Measurements from ENCODE around the gene DNHD1.

The DNHD1 gene

DNA sequence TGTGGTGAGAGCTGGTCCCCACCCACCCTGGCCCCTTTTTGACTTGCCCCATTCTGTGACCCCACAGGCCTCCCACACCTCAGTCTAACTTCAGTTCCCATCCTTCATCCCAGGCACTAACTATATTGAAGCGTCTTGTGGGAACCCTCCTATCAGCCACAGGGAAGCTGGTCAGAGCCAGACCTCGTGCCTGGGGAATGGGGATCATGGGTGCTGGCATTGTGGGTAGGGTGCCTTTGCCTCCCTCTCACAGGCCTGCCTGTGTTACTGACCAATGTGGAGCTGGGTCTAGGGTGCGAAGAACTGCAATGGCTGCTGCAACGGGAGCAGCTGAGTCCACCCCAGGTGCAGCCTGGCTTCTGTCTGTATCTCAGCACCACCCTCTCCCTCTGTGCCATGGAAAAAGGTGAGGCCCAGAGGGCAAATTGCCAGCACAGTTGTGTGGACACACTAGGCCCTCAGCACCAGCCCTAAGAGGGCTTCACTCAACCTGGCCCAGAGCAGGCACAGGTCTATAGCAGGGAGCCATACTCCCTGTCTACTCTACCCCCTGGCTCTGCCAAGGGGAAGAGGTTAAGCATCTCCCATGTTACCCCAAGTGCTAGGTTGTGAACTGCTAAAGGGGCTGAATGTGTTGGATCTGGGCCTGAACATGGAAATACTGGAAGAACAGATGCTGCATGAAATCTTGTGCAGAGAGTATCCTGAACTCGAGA is 69.1 kb downstream of the DNHD1 start:
- DNase-seq: no peak

DNA sequence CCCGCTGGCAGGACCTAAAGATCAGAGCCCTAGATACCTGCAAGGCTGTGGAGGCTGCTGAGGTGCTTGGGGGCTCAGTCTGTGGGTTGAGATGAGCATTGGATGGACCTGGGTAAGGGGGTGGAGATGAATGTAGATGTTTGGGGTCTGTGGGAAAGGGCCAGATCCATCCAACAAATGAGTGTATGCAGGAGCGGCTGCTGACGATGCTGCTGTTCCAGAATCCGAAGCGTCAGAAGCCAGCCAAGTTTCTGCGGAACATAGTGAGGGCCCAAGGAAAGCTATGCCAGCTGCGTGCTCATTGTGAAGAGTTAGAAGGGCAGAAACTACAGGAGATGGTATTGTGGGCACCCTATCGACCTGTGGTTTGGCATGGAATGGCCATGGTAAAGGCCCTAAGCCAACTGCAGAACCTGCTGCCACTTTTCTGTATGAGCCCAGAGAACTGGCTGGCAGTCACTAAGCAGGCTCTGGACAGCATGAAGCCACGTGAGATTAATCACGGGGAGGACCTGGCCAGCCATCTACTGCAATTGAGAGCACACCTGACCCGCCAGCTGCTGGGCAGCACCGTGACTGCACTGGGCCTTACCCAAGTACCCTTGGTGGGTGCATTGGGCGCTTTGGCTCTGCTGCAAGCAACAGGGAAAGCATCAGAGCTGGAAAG is 69.8 kb downstream of the DNHD1 start:
- no peak for DNase-seq

DNA sequence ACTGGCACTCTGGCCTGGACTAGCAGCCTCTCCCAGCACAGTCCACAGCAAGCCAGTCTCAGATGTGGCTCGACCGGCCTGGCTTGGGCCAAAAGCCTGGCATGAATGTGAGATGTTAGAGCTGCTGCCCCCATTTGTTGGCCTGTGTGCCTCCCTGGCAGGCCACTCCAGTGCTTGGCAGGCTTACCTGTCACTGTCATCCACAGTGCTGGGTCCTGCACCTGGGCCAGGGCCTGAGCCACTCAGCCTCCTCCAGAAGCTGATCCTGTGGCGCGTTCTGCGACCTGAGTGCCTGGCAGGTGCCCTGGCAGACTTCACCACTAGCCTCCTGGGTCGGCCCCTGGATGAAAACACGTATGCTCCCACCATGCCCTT is 70.3 kb downstream of the DNHD1 start:
- DNase-seq: no peak

DNA sequence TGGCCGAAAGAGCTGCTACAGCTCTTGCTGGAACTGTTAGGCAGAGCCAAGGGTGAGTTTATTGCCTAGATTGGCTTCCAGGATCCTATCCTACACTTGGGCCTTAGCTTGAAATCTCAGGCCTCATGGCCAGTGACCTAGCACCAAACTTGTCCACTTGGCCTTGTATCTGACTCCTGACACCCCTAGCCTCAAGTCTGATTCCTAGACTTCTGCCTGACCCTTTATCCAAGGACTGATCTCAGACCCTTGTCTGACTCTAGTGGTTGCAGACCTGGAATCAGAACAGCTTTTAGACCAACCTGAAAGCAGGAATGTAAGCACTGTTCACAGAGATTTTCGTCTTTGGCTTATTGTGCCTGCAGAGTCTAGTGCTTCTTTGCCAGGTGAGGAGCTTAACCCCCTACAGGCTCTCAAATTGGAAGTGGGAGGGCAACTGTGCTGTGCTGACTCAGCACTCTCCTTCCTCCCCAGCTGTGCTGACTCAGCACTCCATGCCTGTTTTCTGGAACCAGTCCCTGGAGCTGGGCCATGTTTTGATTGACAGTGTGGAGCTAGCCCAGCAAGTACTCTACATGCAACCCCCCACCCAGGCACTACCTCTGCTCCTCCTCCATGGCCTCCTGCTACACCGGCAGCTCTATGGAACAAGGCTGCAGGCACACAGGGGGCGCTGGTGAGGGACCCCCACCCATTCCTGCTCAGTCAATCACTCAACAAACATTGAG is 71.3 kb downstream of the DNHD1 start:
- peak; percentile 68 for DNase-seq

DNA sequence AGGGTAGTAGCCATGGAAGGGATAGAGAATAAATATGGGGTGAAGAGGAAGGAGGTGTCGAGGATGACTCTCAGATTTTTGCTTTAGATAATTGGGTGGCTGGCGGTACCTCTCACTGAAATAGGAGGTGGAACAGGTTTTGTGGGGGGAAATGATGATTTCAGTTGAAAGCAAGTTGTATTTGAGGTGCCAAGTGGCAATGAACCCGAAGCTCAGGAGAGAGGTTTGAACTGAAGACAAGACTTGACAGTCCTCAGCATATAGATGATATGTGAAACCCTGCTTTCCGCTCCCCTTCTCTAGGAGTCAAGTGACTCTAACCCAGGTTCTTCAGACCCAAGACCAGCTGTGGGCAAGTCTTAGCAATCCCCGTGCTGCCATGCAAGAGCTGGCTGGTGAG is 72.6 kb downstream of the DNHD1 start:
- DNase-seq: no peak

GRCh38 chr11:6570691-6571427 is 73.8 kb downstream of the DNHD1 start:
- DNase-seq: no peak

DNA sequence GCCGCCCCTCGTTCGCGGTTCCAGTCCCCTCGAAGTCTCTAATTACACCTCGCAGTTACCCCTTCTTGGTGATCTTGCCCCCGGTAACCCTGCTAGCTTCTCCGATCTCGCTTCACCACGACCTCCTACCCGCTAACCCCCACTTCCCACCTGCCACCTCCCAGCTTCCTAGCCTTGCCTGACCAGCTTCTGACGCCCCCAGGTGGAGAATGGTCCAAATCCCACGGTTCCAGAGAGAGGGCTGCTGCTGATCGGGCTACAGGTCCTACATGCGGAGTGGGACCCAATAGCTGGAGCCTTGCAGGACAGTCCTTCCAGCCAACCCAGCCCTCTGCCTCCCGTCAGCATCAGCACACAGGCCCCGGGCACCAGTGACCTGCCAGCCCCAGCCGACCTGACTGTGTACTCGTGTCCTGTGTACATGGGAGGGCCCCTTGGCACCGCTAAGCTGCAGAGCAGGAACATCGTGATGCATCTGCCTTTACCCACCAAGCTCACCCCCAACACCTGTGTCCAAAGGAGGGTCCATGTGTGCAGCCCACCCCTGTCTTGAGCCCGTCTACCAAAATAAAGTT is 74.4 kb downstream of the DNHD1 start:
- no peak for DNase-seq

GRCh38 chr11:6572215-6572614 is 75.1 kb downstream of the DNHD1 start:
- no peak for DNase-seq

DNA sequence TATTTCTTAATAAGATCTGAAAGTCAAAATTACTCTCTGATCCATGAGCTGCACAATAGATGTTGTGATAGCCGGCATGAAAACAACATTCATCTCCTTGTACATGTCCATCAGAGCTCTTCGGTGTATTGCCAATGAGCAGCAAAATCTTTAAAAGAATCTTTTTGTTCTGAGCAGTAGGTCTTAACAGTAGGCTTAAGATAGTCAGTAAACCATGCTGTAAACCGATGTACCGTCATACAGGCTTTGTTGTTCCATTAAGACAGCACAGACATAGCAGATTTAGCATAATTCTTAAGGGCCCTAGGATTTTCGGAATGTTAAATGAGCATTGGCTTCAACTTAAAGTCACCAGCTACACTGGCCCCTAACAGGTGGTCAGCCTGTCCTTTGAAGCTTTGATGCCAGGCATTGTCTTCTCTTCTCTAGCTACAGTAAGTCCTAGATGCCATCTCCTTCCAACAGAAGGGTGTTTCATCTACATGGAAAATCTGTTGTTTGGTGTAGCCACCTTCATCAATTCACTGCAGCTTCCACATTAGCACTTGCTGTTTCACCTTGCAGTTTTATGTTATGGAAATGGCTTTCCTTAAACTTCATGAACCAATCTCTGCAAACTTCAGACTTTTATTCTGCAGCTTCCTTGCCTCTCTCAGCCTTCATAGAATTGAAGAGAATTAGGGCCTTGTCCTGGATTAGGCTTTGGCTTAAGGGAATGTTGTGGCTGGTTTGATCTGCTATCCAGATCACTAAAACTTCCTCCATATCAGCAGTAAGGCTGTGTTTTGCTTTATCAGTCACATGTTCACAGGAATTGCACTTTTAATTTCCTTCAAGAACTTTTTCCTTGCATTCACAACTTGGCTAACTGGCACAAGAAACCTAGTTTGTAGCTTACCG is 78.0 kb downstream of the DNHD1 start:
- no peak for DNase-seq

DNA sequence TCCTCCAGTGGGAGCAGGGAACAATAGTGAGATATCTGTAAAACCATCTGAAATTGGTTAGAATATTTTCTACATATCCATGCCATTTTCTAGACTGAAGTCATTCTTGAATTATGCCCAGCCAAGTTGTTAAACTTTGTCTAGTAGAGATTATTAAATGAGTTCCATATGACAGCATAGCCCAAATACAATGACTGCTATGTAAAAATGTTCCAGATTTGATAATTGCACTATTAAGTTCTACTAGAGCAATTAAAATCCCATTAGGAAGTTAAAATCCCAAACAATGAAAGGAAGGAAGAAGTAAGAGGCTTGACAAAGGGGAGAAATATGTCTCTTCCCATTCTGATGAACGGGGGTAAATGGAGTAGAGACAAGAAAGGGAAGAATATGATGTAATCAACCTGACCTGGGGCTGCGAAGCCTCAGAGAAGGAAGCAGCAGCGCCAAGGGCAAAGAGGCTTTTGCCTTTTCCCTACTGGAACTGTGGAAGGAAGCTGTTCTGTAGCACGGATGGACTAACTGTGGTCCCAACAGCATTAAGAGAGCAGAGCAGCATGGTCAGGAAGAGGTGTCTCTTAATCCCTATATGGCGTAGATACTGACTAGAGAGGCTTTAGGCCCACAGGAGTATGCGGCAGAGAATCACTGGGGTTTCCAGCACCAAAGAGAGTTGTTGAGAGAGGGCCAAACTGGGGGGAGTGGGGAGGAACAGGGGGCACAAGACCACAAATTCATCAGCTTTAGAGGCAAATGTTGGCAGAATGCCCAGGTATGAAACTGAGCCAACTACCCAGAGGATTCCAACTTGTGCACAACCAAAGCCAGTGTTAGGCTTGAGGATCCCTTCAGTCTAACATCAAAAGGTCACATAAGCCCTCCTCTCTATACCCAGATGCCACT is 79.6 kb downstream of the DNHD1 start:
- DNase-seq: peak; percentile 81

DNA sequence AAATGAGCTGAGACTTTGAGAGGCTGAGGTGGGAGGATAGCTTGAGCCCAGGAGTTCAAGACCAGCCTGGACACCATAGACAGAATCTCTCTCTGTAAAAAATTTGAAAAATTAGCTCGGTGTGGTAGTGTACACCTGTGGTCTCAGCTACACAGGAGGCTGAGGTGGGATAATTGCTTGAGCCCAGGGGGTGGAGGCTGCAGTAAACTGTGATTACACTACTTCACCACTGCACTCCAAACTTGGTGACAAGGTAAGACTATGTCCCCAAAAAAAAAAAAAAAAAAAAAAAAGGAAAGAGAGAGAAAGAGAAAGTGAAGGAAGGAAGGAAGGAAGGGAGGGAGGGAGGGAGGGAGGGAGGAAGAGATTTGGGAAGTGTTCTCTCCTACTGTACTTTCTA is 81.1 kb downstream of the DNHD1 start:
- no peak for DNase-seq

DNA sequence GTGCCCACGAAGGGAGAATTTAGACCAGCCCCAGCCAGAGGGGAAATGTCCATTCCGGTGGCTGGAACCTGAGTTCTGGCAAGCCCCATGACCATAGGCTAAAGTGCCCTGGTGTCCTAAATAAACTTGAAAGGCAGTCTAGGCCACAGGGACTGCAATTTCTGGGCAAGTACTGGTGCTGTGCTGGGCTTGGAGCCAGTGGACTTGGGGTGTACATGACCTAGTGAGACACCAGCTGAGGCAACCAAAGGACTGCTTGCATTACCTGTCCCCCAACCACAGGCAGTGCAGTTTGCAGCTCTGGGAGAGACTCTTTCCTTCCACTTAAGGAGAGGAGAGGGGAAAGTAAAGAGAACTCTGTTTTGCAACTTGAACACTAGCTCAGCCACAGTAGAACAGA is 82.6 kb downstream of the DNHD1 start:
- no peak for DNase-seq

DNA sequence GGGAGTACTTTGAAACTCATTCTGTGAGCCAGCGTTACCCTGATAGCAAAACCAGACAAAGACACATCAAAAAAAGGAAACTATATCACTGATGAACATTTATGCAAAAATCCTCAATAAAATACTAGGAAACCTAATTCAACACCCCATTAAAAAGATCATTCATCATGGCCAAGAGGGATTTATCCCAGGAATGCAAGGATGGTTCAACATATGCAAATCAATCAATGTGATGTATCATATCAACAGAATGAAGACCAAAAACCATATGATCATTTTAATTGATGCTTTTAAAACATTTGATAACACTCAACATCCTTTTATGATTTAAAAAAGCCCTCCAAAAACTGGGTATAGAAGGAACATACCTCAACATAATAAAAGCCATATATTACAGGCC is 86.5 kb downstream of the DNHD1 start:
- no peak for DNase-seq

GRCh38 chr11:6584528-6584927 is 87.4 kb downstream of the DNHD1 start:
- no peak for DNase-seq

DNA sequence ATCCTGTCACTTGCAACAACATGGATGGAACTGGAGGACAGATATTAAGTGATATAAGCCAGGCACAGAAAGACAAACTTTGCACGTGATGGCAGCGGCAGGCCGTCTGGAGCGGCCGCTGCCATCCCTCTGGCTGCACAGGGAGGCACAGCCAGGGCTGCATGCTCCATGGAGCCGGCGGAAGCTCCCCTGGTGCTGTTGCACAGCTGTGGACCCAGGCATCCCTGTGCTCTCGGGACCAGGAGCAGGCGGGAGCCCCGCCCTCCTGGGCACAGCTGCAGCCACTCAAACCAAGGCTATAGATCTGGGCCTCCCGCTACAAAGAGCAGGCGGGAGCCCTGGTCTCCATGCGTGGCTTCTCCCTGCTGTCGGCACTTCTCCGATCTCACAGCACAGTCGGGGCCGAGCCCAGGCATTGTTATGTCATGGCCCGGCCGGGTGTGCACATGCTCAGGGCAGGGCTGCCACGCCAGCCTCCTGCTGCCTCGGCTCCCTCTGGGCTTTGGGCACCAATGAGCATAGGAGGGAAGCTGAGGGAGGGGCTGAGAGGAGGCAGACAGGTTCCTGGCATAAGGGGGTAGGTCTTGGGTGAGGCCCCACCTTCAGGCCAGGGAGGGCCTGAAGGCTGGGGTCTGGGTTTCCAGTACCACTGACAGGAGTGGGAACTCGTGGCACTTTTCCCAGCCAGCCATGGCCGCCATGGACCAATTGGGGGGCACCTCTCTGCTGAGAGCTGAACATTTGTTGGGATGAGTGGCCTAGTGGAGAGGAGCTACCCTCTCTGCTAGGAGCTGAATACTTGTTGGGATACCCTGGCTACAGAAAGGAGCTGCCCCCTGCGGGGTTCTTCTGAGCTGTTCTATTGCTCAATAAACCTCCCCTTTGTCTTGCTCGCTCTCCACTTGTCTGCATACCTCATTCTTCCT is 89.6 kb downstream of the DNHD1 start:
- no peak for DNase-seq

DNA sequence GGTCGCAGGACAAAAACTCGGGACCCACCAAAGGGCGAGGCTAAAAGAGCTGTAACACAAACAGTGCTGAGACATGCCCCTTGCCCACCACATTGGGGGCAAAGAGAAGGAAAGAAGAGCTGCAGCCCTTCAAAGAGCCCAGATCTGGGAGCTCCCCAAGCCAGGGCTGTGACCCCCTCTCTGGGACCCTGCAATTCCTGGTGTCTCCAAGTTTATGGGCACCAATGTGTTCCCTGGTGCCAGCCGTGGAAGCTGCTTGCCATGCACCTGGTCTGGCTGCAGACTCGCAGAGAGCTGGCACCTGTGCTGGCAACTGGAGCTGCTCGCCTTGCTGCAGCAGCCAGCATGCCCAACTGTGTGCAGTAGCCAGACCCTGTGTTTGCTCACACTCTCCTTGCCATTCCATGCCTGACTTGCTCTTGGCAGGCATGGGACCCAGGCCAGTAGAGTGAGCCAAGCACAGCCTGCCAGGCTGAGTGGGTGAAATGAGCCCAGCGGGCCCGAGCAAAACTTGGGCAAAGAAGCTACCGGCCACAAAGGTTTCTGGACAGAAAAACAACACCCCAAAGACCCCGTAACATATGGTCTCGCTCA is 90.4 kb downstream of the DNHD1 start:
- no peak for DNase-seq

DNA sequence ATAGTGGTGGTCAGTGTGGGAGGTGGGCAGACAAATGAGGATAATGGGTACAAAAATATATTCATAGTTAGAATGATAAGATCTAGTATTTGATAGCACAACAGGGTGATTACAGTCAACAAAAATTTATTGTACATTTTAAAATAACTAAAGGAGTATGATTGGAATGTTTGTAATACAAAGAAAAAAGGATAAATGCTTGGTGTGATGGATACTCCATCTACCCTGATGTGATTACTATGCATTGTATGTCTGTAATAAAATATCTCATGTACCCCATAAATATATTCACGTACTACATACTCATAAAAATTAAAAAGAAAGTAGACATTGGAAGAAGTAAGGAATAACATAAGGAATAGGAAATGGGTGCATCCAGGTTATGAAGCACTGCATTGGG is 90.9 kb downstream of the DNHD1 start:
- DNase-seq: no peak

- DNase-seq: no peak
These were observed 97.2 kb downstream of the DNHD1 start for GRCh38 chr11:6594142-6594768.

Measured in eye (tissue), 1 donor.